OCI-LY7 (cell line): Measurements from ENCODE around the gene CHD3.

Source experiments
- CTCF ChIP-seq: fragments of 200-600 bp; sonication (generic); conservative IDR thresholded peaks from 2 replicates; pipeline ENCODE4 v1.5.1; 2014; ENCODE audit warnings: mild to moderate bottlenecking, antibody characterized with exemption, low read length, moderate library complexity, mixed read lengths
- EZH2phosphoT487 ChIP-seq: fragments of 200-600 bp; sonication (generic); IDR thresholded peaks from 2 replicates; pipeline ENCODE4 v1.6.1; 2018; ENCODE audit warnings: low read depth, borderline replicate concordance, mild to moderate bottlenecking, mixed run types, antibody characterized with exemption, low read length, moderate library complexity, mixed read lengths

GRCh38 chr17:7881276-7882054 is 7.1 kb upstream of the CHD3 start:
- TF ChIP-seq CTCF (no peak), EZH2phosphoT487 (no peak)
